ENCODE data around the gene FBN1. TPM values are rescaled to one million over a fixed set of nuclear protein-coding genes. Genes with fewer than 3 reads are reported as not detected.

FBN1 gene
- total RNA-seq, 4 donors from 2014 or later = 153 to 266 (median 203) TPM

DNA sequence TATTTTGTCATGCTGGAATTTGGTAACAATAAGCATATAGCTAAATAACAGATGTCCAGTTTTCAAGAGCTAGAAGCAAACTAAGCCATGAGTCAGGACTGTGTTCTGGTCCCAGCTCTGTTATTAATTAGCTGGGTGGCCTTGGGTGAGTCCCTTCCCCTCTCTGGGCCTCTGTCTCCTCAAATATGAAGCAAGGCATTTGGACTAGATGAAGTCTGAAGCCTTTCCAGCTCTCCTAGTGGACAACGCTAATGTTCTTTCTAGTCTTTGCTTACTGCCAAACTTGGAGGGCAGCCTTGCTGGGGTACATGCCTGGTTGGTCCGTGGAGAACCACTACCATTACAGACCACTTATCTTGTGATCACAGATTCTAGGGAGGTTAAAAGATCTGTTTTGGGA is 186.6 kb downstream of the FBN1 start:
- H3K27me3 ChIP-seq = no peaks in the 10 kb centered on the region
- H3K9me3 ChIP-seq = no peaks in the 10 kb centered on the region
- H3K4me3 ChIP-seq = no peak overlapping the region
- TF ChIP-seq POLR2A (IDR thresholded peaks at IDR 0.05) (no peak), POLR2AphosphoS5 (IDR thresholded peaks at IDR 0.05) (no peak), EP300 (IDR thresholded peaks at IDR 0.05) (no peak)
- TF ChIP-seq, protein P1, sequence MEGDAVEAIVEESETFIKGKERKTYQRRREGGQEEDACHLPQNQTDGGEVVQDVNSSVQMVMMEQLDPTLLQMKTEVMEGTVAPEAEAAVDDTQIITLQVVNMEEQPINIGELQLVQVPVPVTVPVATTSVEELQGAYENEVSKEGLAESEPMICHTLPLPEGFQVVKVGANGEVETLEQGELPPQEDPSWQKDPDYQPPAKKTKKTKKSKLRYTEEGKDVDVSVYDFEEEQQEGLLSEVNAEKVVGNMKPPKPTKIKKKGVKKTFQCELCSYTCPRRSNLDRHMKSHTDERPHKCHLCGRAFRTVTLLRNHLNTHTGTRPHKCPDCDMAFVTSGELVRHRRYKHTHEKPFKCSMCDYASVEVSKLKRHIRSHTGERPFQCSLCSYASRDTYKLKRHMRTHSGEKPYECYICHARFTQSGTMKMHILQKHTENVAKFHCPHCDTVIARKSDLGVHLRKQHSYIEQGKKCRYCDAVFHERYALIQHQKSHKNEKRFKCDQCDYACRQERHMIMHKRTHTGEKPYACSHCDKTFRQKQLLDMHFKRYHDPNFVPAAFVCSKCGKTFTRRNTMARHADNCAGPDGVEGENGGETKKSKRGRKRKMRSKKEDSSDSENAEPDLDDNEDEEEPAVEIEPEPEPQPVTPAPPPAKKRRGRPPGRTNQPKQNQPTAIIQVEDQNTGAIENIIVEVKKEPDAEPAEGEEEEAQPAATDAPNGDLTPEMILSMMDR (IDR thresholded peaks at IDR 0.05) = no peak
- no peak for ATAC-seq
- peaks cover 7 to 89% of the 10 kb centered on the region in 2 donors for H3K36me3 ChIP-seq
- H3K27ac ChIP-seq = peak overlapping the region in 3 of 4 donors; percentile 52 to 60 (median 58)
- WGBS, 2 donors (ENCODE audit: low coverage in 1 of 2) = 51% methylated on average over 2 of the region's 2 CpGs; no CpG with 5 or more reads in 1 of the 2 donors
- peaks cover 0 to 28% (median 10%) of the 10 kb centered on the region in 3 donors for H3K4me1 ChIP-seq

DNA sequence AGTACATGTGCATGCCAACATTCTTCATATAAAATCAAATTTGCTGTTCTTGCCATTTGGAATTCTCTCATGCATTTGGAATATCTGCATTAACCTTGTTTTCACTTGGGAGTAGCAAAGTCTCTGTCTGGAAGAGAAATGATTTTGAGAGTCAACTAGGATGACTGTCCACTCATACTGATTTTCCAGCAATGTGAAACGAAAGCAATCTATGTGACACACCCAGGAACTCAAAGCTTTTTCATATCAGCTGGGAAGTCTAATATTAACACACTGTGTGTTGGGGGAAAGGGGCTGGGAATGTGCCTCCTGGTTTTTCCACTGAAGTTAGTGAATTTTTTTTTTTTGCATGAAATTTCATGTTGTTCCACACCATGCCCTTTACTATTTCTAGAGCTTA is 189.4 kb downstream of the FBN1 start:
- no peak for TF ChIP-seq POLR2A (IDR thresholded peaks at IDR 0.05)
- TF ChIP-seq EP300 (IDR thresholded peaks at IDR 0.05) = no peak
- TF ChIP-seq, protein P1 (IDR thresholded peaks at IDR 0.05) = no peak
- no peak for TF ChIP-seq POLR2AphosphoS5 (IDR thresholded peaks at IDR 0.05)
- peaks cover 7 to 88% of the 10 kb centered on the region in 2 donors for H3K36me3 ChIP-seq
- WGBS, 2 donors (ENCODE audit: low coverage in 1 of 2) = 41 to 60% methylated on average over 1 of the region's 1 CpG
- peaks cover 0 to 31% (median 10%) of the 10 kb centered on the region in 3 donors for H3K4me1 ChIP-seq
- H3K27me3 ChIP-seq = no peaks in the 10 kb centered on the region
- no peaks in the 10 kb centered on the region for H3K9me3 ChIP-seq
- no peak for ATAC-seq
- H3K27ac ChIP-seq = no peak overlapping the region
- H3K4me3 ChIP-seq = no peak overlapping the region

DNA sequence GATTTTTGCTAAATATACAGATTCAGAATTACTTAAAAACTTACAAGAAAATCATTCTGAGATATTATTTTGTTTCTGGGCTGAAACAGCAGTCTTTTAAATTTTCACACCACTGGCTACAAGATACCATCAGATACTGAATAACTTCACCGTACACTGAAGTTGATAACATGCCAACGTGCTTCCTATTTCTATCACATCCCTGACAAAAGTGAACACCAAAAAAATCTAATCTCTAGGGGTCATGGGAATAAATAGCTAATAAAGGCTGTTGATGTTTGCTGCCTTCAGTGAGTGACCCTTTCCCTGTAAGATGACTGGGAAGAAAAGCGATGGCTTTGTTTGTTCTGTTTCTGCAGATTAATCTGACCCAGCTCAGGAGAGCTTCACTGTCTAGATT is 193.8 kb downstream of the FBN1 start:
- no peaks in the 10 kb centered on the region for H3K9me3 ChIP-seq
- no peak overlapping the region for H3K4me3 ChIP-seq
- H3K27ac ChIP-seq = no peak overlapping the region
- no peaks in the 10 kb centered on the region for H3K27me3 ChIP-seq
- no peak for TF ChIP-seq POLR2A (IDR thresholded peaks at IDR 0.05)
- TF ChIP-seq, protein P1 (IDR thresholded peaks at IDR 0.05) = no peak
- no peak for TF ChIP-seq POLR2AphosphoS5 (IDR thresholded peaks at IDR 0.05)
- no peak for TF ChIP-seq EP300 (IDR thresholded peaks at IDR 0.05)
- peaks cover 0 to 15% (median 0%) of the 10 kb centered on the region in 3 donors for H3K4me1 ChIP-seq
- ATAC-seq = no peak
- 66 to 79% methylated on average over 3 of the region's 3 CpGs for WGBS, 2 donors (ENCODE audit: low coverage in 1 of 2)
- H3K36me3 ChIP-seq = peaks cover 8 to 99% of the 10 kb centered on the region in 2 donors

DNA sequence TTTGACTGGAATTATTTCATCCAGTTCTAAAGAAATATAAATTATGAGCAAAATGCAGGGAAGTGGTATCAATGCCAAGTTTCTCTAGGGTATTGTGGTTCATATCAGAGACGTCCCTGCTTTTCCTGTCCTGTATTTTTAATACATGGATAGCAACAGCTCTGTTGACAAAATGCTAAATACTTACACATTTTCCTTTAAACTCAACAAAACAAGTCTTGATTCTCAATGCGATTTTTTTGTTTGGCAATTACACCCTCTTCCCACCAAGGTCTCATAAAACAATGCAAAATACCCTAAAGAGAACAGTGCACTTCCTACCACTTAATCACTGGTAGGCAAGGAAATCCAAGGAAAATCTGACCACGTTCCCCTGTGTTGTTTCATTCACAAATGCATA is 194.3 kb downstream of the FBN1 start:
- Histone ChIP-seq H3K27me3 (no peaks in the 10 kb centered on the region), H3K4me3 (no peak overlapping the region), H3K36me3 (peaks cover 8 to 99% of the 10 kb centered on the region in 2 donors), H3K27ac (no peak overlapping the region), H3K4me1 (peaks cover 0 to 15% (median 0%) of the 10 kb centered on the region in 3 donors), H3K9me3 (no peaks in the 10 kb centered on the region)
- TF ChIP-seq POLR2AphosphoS5 (IDR thresholded peaks at IDR 0.05) (no peak), EP300 (IDR thresholded peaks at IDR 0.05) (no peak), POLR2A (IDR thresholded peaks at IDR 0.05) (no peak)
- TF ChIP-seq, protein P1 (IDR thresholded peaks at IDR 0.05) = no peak
- ATAC-seq = no peak
- 48 to 49% methylated on average over 2 to 3 of the region's 3 CpGs for WGBS, 2 donors (ENCODE audit: low coverage in 1 of 2)

DNA sequence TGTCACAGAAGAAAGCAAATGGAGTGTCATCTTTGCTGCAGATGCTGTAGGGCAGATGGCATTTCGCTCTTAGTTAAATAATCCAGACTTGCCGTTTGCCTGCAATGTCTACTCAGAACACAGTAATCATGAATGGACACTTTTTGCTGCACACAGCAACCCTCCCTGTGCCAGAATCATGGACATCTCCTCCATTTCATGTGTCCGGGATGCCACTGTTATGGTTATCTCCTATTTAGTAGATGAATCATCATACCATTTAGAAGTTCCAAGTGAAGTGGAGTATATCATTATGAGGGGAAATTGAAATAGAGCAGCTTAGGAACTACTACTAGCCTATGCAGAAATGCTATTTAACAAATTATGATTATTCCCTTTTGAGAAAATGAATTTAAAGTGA is 195.8 kb downstream of the FBN1 start:
- Histone ChIP-seq H3K9me3 (no peaks in the 10 kb centered on the region), H3K4me1 (peaks cover 0 to 11% (median 0%) of the 10 kb centered on the region in 3 donors), H3K27ac (peak overlapping the region in 1 of 4 donors; percentile 2), H3K27me3 (no peaks in the 10 kb centered on the region), H3K4me3 (no peak overlapping the region), H3K36me3 (peaks cover 3 to 99% of the 10 kb centered on the region in 2 donors)
- ATAC-seq = no peak
- TF ChIP-seq EP300 (IDR thresholded peaks at IDR 0.05) = no peak
- TF ChIP-seq POLR2A (IDR thresholded peaks at IDR 0.05) = no peak
- TF ChIP-seq POLR2AphosphoS5 (IDR thresholded peaks at IDR 0.05) = no peak
- TF ChIP-seq, protein P1 (IDR thresholded peaks at IDR 0.05) = no peak
- 83 to 92% methylated on average over 3 of the region's 3 CpGs for WGBS, 2 donors (ENCODE audit: low coverage in 1 of 2)
